NCI-H345 treated with DMSO at 0.1 percent for 48 hours (cell line): ENCODE data around the gene GPR42.
"Not testable (repeated sequence)": the region's sequence is repeated elsewhere in the genome, so short reads cannot be mapped to it uniquely, and the experiment has no call there.

Experiments used
- DNase-seq: peaks from one replicate; lab custom pipeline; 2025; ENCODE audit not compliant: unreplicated experiment; lab: John Stamatoyannopoulos, UW

The GPR42 gene

DNA sequence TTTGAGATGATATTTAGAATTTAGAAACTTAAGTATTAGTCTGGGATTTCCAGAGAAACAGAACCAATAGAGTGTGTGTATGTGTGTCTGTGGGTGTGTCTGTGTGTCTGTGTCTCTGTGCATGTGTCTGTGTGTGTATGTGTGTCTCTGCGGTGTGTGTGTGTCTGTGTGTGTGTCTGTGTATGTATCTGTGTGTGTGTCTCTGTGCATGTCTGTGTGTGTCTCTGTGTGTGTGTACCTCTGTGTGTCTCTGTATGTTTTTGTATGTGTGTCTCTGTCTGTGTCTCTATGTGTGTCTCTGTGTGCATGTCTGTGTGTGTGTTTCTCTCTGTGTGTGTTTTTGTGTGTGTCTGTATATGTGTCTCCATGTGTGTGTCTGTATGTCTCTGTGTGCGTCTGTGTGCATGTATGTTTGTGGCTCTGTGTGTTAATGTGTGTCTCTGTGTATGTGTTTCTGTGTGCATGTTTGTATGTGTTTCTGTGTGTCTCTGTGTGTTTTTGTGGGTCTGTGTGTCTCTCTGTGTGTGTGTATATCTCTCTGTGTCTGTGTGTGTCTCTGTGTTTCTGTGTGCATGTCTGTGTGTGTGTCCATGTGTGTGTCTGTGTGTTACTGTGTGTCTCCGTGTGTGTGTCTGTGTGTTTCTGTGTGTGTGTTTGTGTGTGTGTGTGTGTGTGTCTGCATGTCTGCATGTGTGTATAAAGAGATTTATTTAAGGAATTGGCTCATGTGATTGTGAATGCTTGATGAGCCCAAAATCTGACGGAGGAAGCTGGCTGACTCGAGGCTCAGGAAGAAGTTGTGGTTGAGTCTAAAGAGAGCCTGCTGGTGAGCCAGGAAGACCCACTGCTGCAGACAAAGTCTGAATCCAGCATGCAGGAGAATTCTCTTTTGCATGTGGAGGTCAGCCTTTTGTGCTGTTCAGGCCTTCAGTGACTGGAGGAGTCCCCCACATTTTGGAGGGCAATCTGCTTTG, 22.2 kb downstream of the GPR42 start:
- DNase-seq, result no peak

GRCh38 chr19:35395382-35396199, 24.7 kb downstream of the GPR42 start:
- no peak for DNase-seq

DNA sequence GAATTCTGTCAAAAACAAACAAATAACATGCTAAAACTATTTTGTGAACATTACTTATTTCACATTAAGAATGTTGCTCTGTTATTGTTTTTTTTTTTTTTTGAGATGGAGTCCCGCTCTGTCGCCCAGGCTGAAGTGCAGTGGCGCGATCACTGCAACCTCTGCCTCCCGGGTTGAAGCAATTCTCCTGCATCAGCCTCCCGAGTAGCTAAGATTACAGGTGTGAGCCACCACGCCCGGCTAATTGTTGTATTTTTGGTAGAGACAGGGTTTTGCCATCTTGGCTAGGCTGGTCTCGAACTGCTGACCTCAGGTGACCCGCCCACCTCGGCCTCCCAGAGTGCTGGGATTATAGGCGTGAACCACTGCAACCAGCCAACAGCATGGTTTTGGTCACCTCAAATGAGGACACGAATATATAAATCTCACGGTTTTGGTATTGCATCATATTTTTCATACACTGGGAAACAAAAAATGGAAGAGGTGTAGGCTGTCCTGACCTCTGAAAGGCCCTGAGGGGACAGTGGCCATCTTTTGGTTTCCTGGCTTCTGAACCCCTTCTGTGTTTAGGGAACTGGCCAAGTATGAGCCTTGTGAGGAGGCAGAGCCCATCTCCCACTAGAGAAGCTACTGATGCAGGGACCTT, 25.5 kb downstream of the GPR42 start:
- DNase-seq, result no peak

DNA sequence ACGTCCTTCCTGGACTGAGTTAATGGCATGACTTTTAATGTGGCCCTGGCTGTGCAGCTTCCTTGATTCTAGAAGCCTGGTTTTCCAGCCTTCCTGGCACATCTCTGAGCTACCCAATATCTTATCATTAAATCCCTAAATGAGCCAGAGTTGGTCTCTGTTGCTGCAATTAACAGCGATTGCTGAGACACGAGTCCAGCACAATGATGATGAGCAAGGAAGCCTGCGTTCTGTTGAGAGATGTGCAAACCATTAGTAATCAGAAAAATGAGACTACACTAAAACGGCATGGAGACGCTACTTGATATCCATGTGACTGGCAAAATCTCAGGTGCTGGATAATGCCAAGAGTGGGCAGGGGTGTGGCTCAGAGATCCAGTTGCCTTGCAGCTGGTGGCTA, 26.2 kb downstream of the GPR42 start:
- no peak for DNase-seq

- no peak for DNase-seq
These were observed 27.7 kb downstream of the GPR42 start for GRCh38 chr19:35398570-35398969.

DNA sequence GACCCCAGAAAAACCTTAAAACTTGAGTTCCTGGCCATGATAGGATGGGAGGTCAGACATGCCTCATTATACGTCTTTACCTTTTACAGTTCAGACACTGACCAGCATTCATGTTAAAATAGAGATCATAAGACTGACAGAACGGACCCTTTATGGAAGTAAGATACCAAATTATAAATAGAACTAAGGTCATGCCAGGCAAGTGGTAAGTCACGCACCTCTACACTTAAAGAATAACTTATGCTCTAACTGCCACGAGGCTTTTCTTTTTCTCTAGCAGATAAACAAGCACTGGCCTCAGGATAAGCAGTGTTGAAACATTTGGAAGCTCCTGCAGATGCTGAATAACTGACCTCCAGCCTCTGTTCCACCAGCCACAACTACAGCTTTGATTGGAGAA, 28.4 kb downstream of the GPR42 start:
- no peak for DNase-seq

GRCh38 chr19:35399948-35400772, 29.3 kb downstream of the GPR42 start:
- no peak for DNase-seq

DNA sequence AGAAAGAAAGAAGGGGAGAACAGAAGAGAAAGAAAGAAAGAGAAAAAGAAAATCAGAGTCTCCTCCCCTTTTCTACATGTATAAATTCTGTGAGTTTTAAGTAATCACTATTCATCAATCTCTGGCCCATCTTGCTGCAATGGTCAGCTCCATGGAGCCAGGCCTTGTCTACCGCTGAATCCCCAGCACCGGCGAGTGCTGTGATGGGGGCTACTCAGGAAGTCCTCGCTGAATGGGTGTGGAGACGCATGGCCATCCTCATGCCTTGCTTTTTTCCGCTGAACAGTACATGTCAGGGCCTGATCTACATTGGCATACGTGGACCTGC, 29.9 kb downstream of the GPR42 start:
- DNase-seq, result no peak

DNA sequence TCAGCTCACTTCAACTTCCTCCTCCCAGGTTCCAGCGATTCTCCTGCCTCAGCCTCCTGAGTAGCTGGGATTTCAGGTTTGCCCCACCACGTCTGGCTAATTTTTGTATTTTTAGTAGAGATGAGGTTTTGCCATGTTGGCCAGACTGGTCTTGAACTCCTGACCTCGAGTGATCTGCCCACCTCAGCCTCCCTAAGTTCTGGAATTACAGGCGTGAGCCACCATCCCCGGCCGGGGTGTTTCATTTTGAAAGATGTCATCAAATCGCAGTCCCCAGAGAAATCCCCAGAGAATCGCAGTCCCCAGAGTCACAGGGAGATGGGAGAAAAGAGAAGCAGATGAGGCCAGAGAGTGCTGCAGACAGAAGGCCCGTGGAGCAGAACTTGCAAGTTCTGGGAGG, 30.5 kb downstream of the GPR42 start:
- DNase-seq, result not testable (repeated sequence)

DNA sequence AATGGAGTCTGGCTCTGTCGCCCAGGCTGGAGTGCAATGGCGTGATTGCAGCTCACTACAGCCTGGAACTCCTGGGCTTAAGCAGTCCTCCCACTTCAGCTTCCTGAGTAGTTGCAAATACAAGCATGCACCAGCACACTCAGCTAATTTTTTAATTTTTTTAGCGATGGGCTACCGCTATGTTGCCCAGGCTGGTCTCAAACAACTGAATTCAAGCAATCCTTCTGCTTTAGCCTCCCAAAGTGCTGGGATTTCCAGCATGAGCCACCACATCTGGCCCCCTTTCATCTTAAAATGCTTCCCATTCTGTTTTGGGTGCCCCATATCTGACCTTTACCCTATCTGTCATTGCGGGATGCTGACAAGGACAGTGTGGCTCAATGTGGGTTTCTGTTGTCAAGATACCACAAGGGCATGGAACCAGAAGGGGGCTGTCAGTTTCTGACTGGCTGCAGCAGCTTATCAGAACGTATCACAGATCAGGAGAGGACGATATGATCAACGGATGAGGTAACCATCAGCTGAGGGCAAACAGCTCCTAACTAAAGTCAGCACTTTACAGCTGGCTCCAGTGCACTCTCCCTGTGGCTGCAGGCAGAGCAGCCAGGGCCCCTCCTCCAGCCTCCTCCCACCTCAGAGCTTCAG, 32.4 kb downstream of the GPR42 start:
- DNase-seq, result no peak

- DNase-seq, result no peak
These were observed 34.2 kb downstream of the GPR42 start for GRCh38 chr19:35404879-35405622.

GRCh38 chr19:35407619-35408018, 36.8 kb downstream of the GPR42 start:
- DNase-seq, result no peak

- DNase-seq, result no peak
These were observed 37.7 kb downstream of the GPR42 start for GRCh38 chr19:35408284-35409171.

DNA sequence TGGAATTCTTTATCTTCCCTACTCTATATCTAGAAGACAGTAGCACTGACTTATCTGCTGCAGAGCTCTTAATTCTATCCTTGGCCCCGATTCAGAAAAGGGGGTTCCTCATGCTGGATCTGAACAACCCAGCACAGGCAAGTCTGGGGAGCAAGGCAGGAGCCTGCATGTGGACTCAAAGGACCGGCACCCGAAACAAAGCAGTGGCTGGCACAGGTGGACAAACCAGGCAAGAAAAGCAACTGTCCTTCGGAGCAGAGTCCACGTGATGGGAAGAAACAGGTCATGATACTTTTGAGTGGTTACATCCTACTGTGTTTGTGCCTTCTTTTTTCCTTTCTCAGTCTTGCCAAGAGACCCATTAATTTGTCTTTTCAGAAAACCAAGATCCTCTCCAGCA, 38.3 kb downstream of the GPR42 start:
- no peak for DNase-seq

- DNase-seq, result no peak
These were observed 39.6 kb downstream of the GPR42 start for GRCh38 chr19:35410487-35410886.

- DNase-seq, result no peak
These were observed 43.6 kb downstream of the GPR42 start for GRCh38 chr19:35414442-35414841.

DNA sequence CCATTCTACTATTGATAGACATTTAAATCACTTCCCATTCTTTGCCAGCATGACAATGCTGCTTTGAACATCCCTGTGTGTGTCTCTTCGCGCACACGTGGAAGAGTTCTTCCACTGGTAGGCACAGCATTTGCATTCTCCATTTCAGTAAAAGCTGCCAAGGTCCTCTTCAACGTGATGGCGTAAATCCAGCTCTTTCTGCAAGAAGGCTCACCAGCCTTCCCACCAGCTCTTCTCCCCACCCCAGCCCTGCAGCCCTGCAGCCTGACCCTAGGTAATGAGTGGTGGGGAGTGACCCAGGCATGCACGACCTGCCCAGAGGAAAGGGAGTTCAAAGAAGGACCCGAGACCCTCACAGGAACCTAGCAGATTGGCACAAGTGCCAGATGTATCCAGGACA, 45.5 kb downstream of the GPR42 start:
- DNase-seq, result no peak

DNA sequence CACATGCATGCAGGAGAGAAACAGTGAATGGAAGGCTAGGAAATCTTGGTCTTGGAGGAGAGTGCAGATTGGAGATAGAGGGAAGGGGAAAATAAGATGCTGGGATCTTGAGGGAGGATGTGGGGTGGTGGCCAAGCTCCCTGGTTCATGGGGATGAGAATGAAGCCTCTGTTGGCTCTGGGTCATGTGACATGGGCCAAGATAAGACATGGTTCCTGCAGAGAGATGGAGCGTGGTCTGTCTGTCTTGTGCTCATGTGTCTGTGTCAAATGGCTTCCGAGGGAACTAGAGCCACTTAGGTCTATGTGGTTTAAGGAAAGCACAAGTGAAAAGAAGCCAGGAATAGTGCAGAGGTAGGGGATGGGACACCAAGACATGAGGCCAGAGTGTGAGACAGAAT, 46.4 kb downstream of the GPR42 start:
- no peak for DNase-seq
